Measurements from ENCODE around the gene CCDC68.

Gene CCDC68, protein sequence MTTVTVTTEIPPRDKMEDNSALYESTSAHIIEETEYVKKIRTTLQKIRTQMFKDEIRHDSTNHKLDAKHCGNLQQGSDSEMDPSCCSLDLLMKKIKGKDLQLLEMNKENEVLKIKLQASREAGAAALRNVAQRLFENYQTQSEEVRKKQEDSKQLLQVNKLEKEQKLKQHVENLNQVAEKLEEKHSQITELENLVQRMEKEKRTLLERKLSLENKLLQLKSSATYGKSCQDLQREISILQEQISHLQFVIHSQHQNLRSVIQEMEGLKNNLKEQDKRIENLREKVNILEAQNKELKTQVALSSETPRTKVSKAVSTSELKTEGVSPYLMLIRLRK

GRCh38 chr18:54958704-54959625, at the start of gene CCDC68:
Gene CCDC68 (minus strand): TSS chr18:54959461. CDS start chr18:54942791, 16,670 bp downstream.
- no peak for DNase-seq (ENCODE audit: low read depth)

GRCh38 chr18:55007602-55008001, 48.3 kb upstream of the CCDC68 start:
- no peak for DNase-seq (ENCODE audit: low read depth)

GRCh38 chr18:55003695-55004094, 44.4 kb upstream of the CCDC68 start:
- DNase-seq (ENCODE audit: low read depth): no peak

DNA sequence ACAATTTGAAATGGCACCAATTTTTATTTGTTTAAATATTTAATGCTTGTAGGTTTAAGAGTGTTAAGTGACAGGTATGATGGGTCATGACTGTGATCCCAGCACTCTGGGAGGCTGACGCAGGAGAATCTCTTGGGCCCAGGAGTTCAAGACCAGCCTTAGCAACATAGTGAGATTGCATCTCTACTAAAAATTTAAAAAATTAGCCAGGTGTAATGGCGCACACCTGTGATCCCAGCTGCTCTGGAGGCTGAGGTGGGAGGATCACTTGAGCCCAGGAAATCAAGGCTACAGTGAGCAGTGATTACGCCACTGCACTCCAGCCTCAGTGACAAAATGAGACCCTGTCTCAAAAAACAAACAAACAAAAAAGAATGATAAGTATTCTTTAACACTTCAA, 43.0 kb upstream of the CCDC68 start:
- no peak for DNase-seq (ENCODE audit: low read depth)

DNA sequence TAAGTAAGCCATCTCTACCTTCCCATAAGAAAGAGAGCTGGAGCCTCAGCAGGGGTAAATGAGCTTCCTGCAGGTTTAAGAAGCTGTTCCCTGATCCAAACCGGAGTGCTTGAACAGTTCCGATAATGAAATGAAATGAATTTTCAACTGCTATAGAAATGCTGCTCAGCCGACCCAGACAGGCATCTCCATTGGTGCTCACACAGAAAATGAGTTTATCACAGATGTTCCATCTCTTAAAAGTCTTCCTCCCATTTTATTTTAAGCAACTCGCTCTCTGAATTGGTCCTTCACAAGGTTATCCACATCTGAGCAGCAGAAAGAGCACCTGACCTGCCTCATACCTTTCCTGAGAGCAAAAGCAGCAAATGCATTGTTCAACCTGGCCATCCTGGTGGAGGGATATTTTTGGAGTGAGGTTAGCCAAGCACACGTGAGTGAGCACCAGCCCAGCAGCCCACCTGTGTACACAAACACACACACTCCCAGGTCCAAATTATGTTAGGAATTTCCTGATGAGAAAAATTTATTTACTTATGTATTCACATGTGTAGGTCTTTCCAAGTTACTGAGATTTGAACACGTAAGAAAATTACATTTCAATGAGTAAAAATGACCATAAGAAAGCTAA, 42.2 kb upstream of the CCDC68 start:
- DNase-seq (ENCODE audit: low read depth): no peak

- no peak for DNase-seq (ENCODE audit: low read depth)
Observed at GRCh38 chr18:55000529-55000928, 41.3 kb upstream of the CCDC68 start.

GRCh38 chr18:54999016-54999415, 39.8 kb upstream of the CCDC68 start:
- DNase-seq (ENCODE audit: low read depth): no peak

DNA sequence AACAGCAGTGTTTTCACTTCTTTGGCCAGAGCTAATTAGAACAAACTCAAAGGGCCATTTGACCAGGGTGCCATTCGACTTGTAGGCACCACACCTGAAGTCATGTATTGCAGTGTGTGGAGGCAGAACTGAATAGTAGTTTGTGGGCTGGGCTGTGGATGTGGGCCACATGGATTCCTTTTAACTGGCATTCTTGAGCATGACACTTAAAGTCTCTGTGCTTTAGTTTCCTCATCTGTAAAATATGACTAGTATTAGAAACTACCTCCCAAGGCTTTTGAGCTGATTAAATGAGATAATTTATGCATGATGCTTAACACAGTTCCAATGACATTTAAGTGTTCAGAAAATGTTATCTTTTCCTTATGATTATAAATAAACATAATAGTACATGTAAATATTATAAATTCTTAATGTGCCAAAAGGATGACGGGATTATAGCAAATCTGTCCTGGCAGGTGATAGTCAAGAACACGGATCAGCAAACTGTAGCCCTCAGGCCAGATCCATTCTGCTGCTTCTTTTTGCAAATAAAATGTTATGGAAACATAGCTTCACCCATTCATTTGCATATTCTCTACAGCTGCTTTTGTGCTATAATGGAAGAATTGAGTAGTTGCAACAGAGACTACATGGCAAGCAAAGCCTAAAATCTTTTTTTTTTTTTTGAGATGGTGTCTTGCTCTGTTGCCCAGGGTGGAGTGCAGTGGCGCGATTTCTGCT, 36.3 kb upstream of the CCDC68 start:
- no peak for DNase-seq (ENCODE audit: low read depth)

DNA sequence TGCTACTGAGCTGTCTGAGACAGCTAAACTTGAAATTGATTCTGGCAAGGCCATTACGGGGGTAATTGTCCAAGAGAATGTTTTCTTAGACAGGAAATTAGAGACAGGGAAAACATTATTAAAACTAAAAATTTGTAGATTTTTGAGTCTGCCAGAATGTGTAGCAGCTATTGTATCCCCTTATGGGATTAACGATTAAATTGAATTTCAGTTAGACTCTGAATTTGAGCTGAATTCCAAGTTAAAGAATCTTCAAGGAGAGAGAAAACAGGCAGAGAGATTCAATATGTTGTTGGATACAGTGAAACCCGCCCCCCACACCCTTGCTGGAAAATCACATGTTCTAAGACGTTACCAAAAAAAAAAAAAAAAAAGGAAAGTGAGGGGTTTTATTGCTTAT, 32.7 kb upstream of the CCDC68 start:
- no peak for DNase-seq (ENCODE audit: low read depth)

DNA sequence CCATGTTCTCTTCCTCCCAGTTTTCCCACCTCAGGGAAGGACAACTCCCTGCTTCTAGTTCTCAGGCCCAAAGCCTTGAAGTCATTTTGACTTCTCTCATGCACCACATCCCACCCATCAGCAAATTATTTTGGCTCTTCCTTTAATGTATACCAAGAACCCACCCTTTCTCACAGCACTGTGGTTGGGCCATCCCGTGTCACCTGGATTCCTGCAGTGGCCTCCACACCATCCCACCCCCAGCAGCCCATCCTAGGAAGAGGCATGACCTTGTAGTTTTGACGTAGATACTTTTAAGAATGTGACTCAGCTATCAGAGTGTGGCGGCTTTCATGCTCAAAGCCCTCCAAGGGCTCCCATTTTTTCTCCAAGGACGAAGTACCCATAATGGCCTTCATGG, 25.6 kb upstream of the CCDC68 start:
- no peak for DNase-seq (ENCODE audit: low read depth)

DNA sequence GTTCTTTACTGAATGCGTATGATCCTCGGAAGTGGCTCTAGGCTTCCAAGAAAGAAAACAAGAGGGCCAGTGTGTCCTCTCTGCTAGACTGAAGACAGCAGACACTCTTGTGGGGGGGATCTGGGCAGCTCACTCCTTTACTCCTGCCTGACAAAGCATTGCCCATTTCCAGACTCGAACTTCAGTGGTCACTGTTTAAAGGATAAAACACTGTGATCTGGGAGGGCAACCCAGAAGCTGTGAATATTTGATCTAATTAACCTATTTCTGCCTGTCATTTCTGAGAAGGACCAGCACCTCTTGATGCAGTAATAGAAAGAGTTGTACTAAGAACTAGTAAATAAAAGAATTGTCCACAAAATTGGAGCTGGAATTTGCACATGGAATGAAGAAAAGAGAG, 24.5 kb upstream of the CCDC68 start:
- DNase-seq (ENCODE audit: low read depth): no peak

GRCh38 chr18:54983041-54983686, 23.9 kb upstream of the CCDC68 start:
- peak; percentile 22 for DNase-seq (ENCODE audit: low read depth)

DNA sequence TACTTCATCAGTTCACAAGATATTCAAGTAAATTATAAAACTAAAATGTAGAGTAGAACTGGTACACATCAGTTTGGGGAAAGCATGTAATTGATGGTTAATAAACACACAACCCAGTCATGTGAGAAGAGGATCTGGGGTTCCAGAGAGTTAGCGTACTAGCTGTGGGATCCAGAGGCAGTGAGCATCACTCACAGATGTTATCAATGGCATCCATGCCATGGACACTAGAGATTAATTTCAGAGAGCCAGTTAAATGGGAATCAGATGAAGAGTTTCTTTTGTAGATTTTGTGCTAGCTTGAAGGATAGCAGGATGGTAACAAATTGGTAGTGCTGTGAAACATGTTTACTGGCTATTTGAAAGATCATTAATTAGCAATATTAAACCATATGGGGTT, 21.8 kb upstream of the CCDC68 start:
- DNase-seq (ENCODE audit: low read depth): no peak

DNA sequence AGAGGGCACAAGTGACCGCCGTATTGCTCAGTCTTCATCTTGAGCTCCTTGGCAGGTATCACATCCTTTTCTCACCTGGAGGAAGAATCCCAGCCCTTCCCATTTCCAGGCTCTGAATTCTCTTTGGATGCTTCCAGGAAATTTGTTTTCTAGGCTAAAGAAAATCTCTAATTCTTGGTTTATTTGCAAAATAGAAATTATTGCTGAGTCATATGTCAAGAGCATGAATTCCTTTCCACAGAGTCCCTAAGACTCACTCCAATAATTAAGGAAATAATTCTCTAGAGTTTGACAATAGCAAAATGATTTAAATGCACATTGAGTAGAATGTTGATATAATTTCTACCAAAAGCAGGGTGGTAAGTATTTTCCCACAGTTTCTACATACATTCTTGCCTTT, 16.3 kb upstream of the CCDC68 start:
- DNase-seq (ENCODE audit: low read depth): no peak

DNA sequence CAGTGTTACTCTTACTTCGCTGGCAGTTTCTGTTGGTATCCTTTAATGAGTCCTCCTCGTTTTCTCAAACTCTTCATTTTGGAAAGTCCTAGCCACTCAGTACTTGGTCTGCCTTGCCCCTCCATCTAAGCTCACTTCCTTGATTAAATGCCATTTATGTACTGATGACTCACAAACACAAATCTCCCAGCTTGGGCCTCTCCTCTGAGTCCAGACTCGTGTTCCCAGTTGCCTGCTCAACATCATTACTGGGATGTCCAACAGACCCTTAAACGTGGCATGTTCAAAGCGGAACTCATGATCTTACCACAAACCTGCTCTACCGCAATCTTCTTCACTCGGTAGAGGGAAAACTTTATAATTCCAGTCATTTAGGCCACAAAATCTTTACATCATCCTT, 13.8 kb upstream of the CCDC68 start:
- DNase-seq (ENCODE audit: low read depth): no peak

DNA sequence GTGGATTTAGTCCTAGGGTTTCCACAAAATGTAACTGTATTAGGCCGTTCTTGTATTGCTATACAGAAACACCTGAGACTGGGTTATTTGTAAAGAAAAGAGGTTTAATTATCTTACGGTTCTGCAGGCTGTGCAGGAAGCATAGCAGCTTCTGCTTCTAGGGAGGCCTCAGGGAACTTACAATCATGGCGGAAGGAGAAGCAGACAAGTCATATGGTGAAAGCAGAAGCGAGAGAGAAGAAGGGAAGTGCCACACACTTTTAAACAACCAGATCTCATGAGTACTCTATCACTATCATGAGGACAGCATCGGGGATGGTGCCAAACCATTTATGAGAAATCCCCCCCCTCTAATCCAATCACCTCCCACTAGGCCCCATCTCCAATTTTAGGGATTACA, 9.5 kb upstream of the CCDC68 start:
- no peak for DNase-seq (ENCODE audit: low read depth)

GRCh38 chr18:54968237-54968636, 9.0 kb upstream of the CCDC68 start:
- peak; percentile 28 for DNase-seq (ENCODE audit: low read depth)

DNA sequence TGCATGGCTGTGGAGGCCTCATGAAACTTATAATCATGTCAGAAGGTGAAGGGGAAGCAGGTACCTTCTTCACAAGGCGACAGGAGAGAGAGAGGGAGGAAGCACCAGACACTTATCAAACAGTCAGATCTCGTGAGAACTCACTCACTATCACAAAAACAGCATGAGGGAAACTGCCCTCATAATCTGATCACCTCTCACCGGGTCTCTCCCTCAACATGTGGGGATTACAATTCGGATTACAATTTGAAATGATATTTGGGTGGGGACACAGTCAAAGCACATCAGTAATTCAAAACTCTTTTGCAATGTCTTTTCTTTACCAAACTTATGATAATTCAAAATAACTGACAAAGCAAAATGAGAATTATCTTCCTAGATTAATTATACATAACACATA, 8.5 kb upstream of the CCDC68 start:
- no peak for DNase-seq (ENCODE audit: low read depth)

DNA sequence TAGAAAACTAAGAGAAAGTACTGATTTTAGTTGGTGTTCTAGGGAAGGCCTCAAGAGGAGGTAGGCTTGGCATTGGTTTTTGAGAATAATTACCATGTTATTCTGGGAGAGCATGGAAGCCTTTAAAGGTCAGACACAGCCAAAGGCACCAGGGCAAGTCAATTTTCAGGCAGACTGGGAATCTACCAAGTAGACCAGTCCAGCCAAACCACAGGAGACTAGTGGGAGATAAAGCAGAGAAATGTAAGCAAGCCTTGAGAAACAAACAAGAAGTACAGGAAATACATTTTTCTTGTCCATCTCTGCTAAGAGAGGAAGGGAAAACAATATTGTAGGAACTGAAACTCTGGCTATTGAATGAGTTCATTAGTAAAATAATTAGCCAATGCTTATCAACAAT, 5.5 kb upstream of the CCDC68 start:
- no peak for DNase-seq (ENCODE audit: low read depth)

DNA sequence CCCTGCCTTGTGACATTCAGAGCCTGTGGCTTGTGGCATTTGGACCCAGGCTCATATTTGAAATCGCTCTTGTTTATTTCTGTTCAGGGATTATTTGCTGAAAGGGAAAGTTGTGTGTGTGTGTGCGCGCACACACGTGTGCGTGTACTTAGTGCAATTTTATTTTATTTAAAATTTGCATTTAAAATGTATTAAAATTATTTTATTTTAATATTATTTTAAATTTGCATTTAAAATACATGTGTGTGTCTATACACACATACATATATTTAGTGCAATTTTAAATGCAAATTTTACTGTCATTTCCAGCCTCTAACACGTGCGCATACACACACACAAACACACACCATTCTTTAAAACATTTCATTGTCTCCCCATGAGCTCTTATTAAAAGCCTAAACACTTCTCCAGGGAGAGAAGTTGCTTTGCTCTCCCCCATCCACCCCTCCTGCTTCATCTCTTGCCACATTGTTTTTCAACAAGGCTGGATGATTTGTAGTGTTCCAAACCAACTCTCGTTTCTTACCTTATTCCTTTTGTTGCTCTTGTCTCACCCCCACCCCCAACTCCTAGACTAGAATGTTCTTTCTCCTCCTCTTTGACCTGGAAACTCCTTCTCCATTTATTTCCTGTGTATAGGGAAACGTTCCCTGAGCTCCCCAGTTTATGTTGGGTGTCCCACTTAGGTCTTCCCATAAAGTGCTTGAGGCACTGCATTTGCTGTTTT, 3.8 kb upstream of the CCDC68 start:
- no peak for DNase-seq (ENCODE audit: low read depth)

DNA sequence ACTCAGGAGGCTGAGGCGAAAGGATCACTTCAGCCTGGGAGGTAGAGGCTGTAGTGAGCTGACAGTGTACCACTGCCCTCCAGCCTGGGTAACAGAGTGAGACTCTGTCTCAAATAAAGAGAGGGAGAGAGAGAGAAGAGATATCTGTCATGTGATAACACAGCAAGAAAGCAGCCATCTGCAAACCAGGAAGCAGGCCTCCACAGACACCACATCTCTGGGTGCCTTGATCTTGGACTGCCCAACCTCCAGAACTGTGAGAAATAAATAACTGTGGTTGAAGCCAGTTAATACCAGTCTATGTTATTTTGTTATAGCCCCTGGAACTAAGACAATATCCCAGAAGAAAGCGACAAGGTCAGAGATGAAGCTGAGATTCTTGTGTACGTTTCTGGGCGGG, 2.6 kb upstream of the CCDC68 start:
- DNase-seq (ENCODE audit: low read depth): no peak

Data from HS-5 (cell line).